Suprapubic skin (tissue), 4 donors: ENCODE results near the gene RNU2-63P. TPM values are rescaled to one million over a fixed set of nuclear protein-coding genes. Genes with fewer than 3 reads are reported as not detected.
"Not testable (repeated sequence)": the region's sequence is repeated elsewhere in the genome, so short reads cannot be mapped to it uniquely, and the experiment has no call there.

Experiments used
- DNase-seq, 2 donors: peaks; one replicate each; pipeline ENCODE4 v3.0.0-alpha.2; 2019; ENCODE audit warnings: low spot score in 2 of 2
- H3K27ac ChIP-seq: fragments of 200-600 bp; sonication (generic); one replicate; pipeline ENCODE4 v1.5.1; 2019
- H3K27me3 ChIP-seq: fragments of 200-600 bp; sonication (generic); one replicate; pipeline ENCODE4 v1.5.1; 2019
- H3K36me3 ChIP-seq: fragments of 200-600 bp; sonication (generic); one replicate; pipeline ENCODE4 v1.5.1; 2019
- H3K4me1 ChIP-seq: fragments of 200-600 bp; sonication (generic); one replicate; pipeline ENCODE4 v1.5.1; 2019
- H3K4me3 ChIP-seq: fragments of 200-600 bp; sonication (generic); one replicate; pipeline ENCODE4 v1.5.1; 2019; ENCODE audit warnings: mild to moderate bottlenecking
- H3K9me3 ChIP-seq: fragments of 200-600 bp; sonication (generic); one replicate; pipeline ENCODE4 v1.5.1; 2019
- CTCF ChIP-seq, 2 donors: fragments of 200-600 bp in 1 of 2; fragments of 450-650 bp in 1 of 2; sonication (generic) in 1 of 2; IDR thresholded peaks; one replicate each; pipeline ENCODE4 v1.5.1; 2016 to 2019; ENCODE audit warnings: antibody characterized with exemption in 2 of 2, mild to moderate bottlenecking in 1 of 2, moderate library complexity in 1 of 2
- EP300 ChIP-seq: sonication (generic); formaldehyde crosslinking; IDR thresholded peaks from one replicate; pipeline ENCODE4 v1.6.1; 2017; ENCODE audit warnings: antibody characterized with exemption
- POLR2A ChIP-seq, 2 donors: fragments of 450-650 bp; IDR thresholded peaks; one replicate each; pipeline ENCODE4 v1.6.1; 2017; ENCODE audit warnings: antibody characterized with exemption in 2 of 2, mild to moderate bottlenecking in 2 of 2, moderate library complexity in 2 of 2
- POLR2AphosphoS5 ChIP-seq, 3 donors: sonication (generic); formaldehyde crosslinking; IDR thresholded peaks; one replicate each; pipeline ENCODE4 v1.6.1; 2017; ENCODE audit warnings: antibody characterized with exemption in 3 of 3
- WGBS: methylation state at CpG from one replicate; pipeline ENCODE4 v1.1.5; 2018; 5-methylcytosine and 5-hydroxymethylcytosine counted together
- total RNA-seq, 4 donors: library from RNA; depleted of rRNA; stranded (reverse); fragments of >200 nt; gene quantifications; one replicate each; pipeline ENCODE4 v1.1.0, GENCODE V29; 2016

RNU2-63P gene
- total RNA-seq, 4 donors from 2014 or later: not detected

- H3K9me3 ChIP-seq: no peaks in the 10 kb centered on the region
- H3K36me3 ChIP-seq: no peaks in the 10 kb centered on the region
- no peak for DNase-seq
- 45% methylated on average over 26 of the region's 34 CpGs for WGBS
- peaks cover 4% of the 10 kb centered on the region for H3K27me3 ChIP-seq
- no peaks in the 10 kb centered on the region for H3K4me1 ChIP-seq
- no peak for TF ChIP-seq CTCF (IDR thresholded peaks at IDR 0.05)
- TF ChIP-seq POLR2AphosphoS5 (IDR thresholded peaks at IDR 0.05): no peak
- no peak for TF ChIP-seq POLR2A (IDR thresholded peaks at IDR 0.05)
- no peak for TF ChIP-seq EP300
- no peak overlapping the region for H3K4me3 ChIP-seq
- H3K27ac ChIP-seq: no peak overlapping the region
Observed at GRCh38 chr2:88003074-88003755, 13.1 kb downstream of the RNU2-63P start.

GRCh38 chr2:88002359-88002707 lies 14.0 kb downstream of the RNU2-63P start:
- 93% methylated on average over 6 of the region's 6 CpGs for WGBS
- H3K36me3 ChIP-seq: no peaks in the 10 kb centered on the region
- H3K27me3 ChIP-seq: peaks cover 4% of the 10 kb centered on the region
- H3K27ac ChIP-seq: no peak overlapping the region
- H3K4me3 ChIP-seq: no peak overlapping the region
- no peaks in the 10 kb centered on the region for H3K4me1 ChIP-seq
- no peaks in the 10 kb centered on the region for H3K9me3 ChIP-seq
- TF ChIP-seq CTCF (IDR thresholded peaks at IDR 0.05) (no peak), POLR2A (IDR thresholded peaks at IDR 0.05) (no peak)
- DNase-seq: no peak

GRCh38 chr2:88000474-88000873 lies 15.9 kb downstream of the RNU2-63P start:
- H3K27ac ChIP-seq, H3K4me1 ChIP-seq, H3K9me3 ChIP-seq, DNase-seq, H3K4me3 ChIP-seq, H3K27me3 ChIP-seq, H3K36me3 ChIP-seq: not testable (repeated sequence)
- WGBS: 64% methylated on average over 3 of the region's 3 CpGs

GRCh38 chr2:87996570-87996969 lies 19.8 kb downstream of the RNU2-63P start:
- Histone ChIP-seq H3K27me3 (no peaks in the 10 kb centered on the region), H3K36me3 (no peaks in the 10 kb centered on the region), H3K27ac (no peak overlapping the region), H3K4me3 (no peak overlapping the region), H3K4me1 (no peaks in the 10 kb centered on the region), H3K9me3 (no peaks in the 10 kb centered on the region)
- WGBS: 73% methylated on average over 6 of the region's 6 CpGs
- TF ChIP-seq POLR2A (IDR thresholded peaks at IDR 0.05): no peak
- no peak for TF ChIP-seq EP300
- TF ChIP-seq POLR2AphosphoS5 (IDR thresholded peaks at IDR 0.05): no peak
- TF ChIP-seq CTCF (IDR thresholded peaks at IDR 0.05): no peak
- DNase-seq: no peak

- no peaks in the 10 kb centered on the region for H3K4me1 ChIP-seq
- no peaks in the 10 kb centered on the region for H3K9me3 ChIP-seq
- no peak overlapping the region for H3K27ac ChIP-seq
- TF ChIP-seq CTCF (IDR thresholded peaks at IDR 0.05): no peak
- no peak for TF ChIP-seq POLR2A (IDR thresholded peaks at IDR 0.05)
- TF ChIP-seq EP300: no peak
- no peak for TF ChIP-seq POLR2AphosphoS5 (IDR thresholded peaks at IDR 0.05)
- H3K4me3 ChIP-seq: no peak overlapping the region
- DNase-seq: no peak
- no peaks in the 10 kb centered on the region for H3K36me3 ChIP-seq
- WGBS: 68% methylated on average over 1 of the region's 1 CpG
- no peaks in the 10 kb centered on the region for H3K27me3 ChIP-seq
Observed at GRCh38 chr2:87995756-87996155, 20.6 kb downstream of the RNU2-63P start.

- H3K4me1 ChIP-seq, H3K27me3 ChIP-seq, H3K4me3 ChIP-seq, H3K27ac ChIP-seq, DNase-seq, H3K9me3 ChIP-seq, H3K36me3 ChIP-seq: not testable (repeated sequence)
- 53% methylated on average over 7 of the region's 7 CpGs for WGBS
Observed at GRCh38 chr2:87994304-87994850, 22.0 kb downstream of the RNU2-63P start.

- H3K27ac ChIP-seq, DNase-seq, H3K4me1 ChIP-seq, H3K4me3 ChIP-seq, H3K27me3 ChIP-seq, H3K36me3 ChIP-seq, H3K9me3 ChIP-seq: not testable (repeated sequence)
- WGBS: 29% methylated on average over 1 of the region's 3 CpGs
Observed at GRCh38 chr2:87992569-87992968, 23.8 kb downstream of the RNU2-63P start.

- not testable (repeated sequence) for H3K36me3 ChIP-seq, H3K4me1 ChIP-seq, DNase-seq, H3K9me3 ChIP-seq, H3K4me3 ChIP-seq, H3K27me3 ChIP-seq, H3K27ac ChIP-seq
- WGBS: no CpG with 5 or more reads among the region's 1 CpG
Observed at GRCh38 chr2:87987473-87987872, 28.9 kb downstream of the RNU2-63P start.

GRCh38 chr2:87985902-87986301 lies 30.4 kb downstream of the RNU2-63P start:
- not testable (repeated sequence) for H3K4me1 ChIP-seq, H3K36me3 ChIP-seq, H3K27ac ChIP-seq, H3K27me3 ChIP-seq, H3K4me3 ChIP-seq, H3K9me3 ChIP-seq, DNase-seq
- WGBS: 41% methylated on average over 5 of the region's 5 CpGs

GRCh38 chr2:87981182-87981581 lies 35.2 kb downstream of the RNU2-63P start:
- WGBS: no CpG with 5 or more reads among the region's 3 CpGs
- H3K9me3 ChIP-seq, H3K36me3 ChIP-seq, H3K27ac ChIP-seq, H3K4me1 ChIP-seq, DNase-seq, H3K4me3 ChIP-seq, H3K27me3 ChIP-seq: not testable (repeated sequence)
